GM19372 (cell line): Measurements from ENCODE around the gene NKAIN2.
A peak's percentile ranks its signal among the peaks of the same experiment; 100 is the strongest.

Experiments
- ATAC-seq: cut with Tn5 transposase; IDR thresholded peaks from one replicate; pipeline ENCODE4 v1.9.1; 2021; ENCODE audit warnings: mild to moderate bottlenecking, low read depth, moderate library complexity; ENCODE audit not compliant: unreplicated experiment

Gene NKAIN2

GRCh38 chr6:123803504-123804013 lies at the start of gene NKAIN2:
TSS of gene NKAIN2 (plus strand) at chr6:123803865.
- peak; percentile 24 for ATAC-seq

DNA sequence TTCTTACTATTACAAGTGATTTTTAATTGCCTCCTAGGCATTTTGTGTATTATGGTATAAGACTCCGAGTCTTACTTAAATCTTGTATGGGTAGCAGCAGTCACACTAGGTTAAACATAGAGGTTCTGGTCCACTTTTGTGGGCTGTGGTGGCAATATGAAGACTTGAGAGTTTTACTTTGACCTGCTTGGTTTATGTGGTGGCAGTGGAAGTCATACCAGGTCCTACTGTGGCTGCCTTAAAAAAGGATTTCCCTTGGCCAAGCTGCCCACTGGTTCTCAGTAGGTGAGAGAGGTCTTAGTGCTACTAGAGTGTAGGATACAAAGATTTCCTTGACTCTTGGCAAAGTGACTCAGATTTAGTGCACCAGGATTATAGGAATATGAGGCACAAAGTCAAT lies 44.2 kb upstream of the NKAIN2 start:
- ATAC-seq: no peak

DNA sequence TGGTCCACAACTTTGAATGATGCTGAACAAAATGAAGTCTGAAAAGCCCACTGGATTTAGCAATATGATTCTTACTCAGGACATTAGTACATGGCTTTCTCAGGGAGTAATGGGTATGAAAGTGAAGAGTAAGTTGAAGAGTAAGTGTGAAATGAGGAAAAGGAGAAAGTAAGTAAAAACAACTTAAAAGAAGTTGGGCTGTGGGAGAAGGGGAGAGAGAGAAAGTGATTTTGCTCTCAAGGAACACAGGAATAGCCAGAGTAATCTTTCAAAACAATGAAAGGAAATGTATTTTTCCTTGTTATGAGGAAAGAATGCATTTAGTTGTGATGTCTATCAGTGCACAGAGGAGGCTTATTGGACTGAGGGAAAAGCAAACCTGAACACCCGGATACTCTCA lies 39.8 kb upstream of the NKAIN2 start:
- no peak for ATAC-seq

- ATAC-seq: no peak
Observed at GRCh38 chr6:123764722-123765121, 38.9 kb upstream of the NKAIN2 start.

GRCh38 chr6:123768921-123769320 lies 34.7 kb upstream of the NKAIN2 start:
- no peak for ATAC-seq

DNA sequence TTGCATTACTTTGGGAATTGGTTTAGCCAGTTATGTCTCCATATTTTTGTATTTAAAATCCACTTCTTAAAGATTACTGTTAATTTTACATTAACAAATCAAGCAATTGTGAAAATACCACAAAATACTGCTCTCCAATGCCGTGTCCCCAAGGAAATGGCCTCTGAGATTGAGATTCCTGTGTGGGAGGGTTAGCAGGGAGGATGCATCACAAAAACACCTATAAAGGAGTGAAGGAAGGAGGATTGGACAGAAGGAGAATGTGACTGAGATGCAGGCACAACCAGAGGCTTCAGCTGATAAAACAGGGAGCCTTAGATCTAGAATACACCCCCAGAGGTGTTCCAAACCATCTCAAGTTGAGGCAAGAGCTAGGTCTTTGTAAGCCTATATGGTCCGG lies 34.2 kb upstream of the NKAIN2 start:
- ATAC-seq: no peak

DNA sequence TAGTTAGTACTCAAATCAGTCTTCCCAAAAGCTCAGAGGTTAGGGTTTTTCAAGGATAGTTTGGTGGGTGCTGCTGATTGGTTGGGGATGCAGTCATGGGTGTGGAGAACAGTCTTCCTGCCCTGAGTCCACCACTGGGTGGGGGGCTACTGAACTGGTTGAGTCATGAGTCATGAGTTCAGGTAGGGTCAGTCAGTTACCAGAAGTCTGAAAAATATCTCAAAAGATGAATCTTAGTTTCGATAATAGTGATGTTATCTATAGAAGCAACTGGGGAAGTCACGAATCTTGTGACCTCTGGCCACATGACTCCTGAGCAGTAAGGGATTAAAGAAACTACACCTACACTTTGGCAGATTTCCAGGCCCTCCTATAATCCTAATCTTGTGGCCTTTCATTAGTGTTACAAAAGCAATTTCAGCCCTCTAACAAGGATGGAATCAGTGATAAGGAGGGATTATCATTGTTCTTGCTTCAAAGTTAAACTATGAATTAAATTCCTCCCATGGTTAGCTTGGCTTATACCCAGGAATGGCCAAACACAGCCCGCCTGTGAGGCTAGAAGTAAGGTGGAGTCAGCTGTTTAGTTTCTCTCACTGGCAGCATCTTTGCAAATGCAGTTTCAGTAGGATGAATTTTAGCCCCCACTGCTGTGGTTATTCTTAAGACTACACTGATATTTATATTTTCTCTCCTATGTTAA lies 33.3 kb upstream of the NKAIN2 start:
- ATAC-seq: no peak

DNA sequence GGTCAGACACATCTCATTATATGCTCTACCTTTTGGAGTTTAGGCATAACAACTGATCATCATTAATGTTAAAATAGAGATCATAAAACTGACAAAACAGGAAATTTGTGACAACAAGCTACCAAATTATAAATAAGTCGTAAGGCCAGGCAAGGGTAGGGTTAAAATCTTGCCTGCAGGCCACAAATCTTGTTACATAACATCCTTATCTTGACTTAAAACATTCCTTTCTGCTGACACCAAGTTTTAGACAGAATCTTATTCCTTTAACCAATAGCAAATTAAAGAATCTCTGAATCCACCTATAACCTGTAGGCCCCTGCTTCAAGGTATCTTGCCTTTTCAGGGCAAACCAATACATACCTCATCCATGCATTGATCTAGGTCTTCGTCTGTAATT lies 32.5 kb upstream of the NKAIN2 start:
- no peak for ATAC-seq

DNA sequence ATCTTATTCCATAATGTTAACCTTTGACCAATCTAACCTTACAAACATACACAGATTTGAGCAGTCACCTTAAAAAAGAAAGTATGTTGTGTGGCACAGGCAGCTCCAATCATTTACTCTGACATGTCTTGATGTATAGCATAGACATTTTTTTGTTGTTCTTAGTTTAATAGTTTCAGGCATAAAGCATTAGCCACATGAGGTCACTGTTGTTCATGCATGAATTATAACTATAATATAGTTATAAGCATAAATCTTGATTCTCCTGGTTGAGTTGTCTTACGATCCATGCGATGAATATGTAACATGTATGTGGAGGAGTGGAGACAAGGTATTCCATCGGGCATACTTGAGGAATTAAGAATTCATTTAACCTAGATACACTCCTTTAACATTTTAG lies 26.1 kb upstream of the NKAIN2 start:
- ATAC-seq: no peak

GRCh38 chr6:123780021-123780420 lies 23.6 kb upstream of the NKAIN2 start:
- ATAC-seq: no peak

- ATAC-seq: no peak
Observed at GRCh38 chr6:123784330-123784729, 19.3 kb upstream of the NKAIN2 start.

- ATAC-seq: no peak
Observed at GRCh38 chr6:123785039-123785438, 18.6 kb upstream of the NKAIN2 start.

GRCh38 chr6:123788319-123788718 lies 15.3 kb upstream of the NKAIN2 start:
- ATAC-seq: no peak

- ATAC-seq: no peak
Observed at GRCh38 chr6:123794190-123794589, 9.5 kb upstream of the NKAIN2 start.

DNA sequence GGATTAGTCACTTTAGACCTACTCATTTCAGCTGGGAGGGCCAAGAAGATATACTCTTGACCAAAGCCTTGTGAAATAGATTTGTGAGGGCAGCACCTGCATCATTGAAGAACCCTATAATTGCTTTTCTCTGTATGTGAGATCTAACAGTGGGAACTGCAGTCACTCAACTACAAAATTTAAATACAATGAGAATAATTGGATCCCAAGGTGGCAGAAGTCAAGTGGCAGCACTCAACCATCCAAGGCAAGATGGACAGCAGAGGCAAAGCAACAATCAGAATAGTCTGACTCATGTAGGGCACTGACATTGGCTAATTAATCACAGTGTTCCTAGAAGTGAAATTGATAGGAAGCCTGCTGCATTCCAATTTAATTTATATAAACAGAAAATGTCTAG lies 8.9 kb upstream of the NKAIN2 start:
- ATAC-seq: no peak

DNA sequence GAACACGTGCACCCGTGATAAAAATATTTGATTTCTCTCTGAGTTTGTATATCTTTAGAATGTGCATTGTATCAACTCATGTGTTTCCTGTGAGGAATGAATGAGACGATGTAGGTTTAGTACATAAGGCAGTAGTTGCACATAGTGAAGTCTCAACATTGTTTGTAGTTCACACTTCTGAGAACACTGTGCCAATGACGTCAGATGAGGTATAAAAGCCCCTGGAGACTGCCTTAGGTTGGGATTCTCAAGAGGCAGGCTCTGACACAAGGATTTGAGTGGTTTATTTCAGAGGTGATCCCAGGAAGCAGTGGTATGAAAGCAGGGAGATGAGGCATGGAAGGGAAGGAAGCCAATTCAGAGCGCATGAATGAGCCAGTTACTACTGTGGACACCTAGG lies 2.6 kb upstream of the NKAIN2 start:
- ATAC-seq: no peak

DNA sequence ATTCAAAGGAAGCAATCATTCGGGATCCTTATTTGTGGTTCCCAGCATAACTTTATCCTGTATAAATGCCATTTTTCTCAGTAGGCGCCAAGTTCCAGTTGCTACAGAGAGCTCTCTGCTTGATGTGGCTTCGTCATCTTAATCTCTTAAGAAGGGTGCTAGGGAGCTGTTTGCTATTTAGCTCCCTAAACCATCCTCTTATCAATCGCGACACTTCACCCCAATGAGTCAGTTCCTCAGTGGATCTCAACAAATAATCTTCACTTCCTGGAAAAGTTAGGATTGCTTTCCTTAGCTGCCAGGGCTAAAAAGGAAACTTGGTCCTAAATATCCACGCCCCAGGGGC lies 1.3 kb upstream of the NKAIN2 start:
- peak; percentile 4 for ATAC-seq

DNA sequence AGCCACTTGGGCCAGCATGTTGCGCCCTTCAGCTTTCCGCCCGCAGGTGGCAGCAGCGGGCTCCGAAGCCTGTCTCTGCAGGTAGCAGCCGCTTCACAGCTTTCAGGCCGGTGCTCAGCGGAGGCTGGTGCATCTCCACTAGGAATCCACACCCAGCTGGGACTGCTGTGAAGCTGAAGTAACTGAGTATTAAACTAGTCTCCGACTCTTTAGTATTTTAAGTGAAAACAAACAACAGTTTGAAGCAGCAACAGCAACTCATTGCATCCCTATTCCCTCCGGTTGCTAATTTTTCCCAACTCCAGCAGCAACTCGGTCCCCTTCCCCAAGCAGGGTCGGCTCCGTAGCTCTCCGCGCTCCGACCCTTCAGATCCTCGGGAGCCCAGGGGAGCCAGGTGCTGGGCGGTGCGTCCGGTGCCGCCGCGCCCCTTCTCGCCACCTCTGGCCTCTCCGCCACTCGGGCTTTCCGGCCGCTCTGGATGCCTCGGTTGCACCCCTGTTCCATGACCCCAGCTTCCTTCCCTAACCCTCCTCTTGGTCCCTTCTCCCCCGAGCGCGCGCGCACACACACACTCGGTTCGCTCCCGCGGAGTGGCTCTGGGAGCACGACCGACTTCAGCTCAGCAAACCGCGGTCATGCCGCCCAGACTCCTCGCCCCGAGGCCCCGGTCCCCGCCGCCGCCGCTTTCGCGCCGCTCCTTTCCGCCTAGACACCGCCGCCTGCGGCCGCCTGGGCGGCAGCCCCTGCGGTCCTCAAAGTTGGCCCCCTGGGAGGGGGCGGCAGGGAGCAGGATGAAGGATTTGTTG lies 765 bp upstream of the NKAIN2 start:
- ATAC-seq: peak; percentile 96

DNA sequence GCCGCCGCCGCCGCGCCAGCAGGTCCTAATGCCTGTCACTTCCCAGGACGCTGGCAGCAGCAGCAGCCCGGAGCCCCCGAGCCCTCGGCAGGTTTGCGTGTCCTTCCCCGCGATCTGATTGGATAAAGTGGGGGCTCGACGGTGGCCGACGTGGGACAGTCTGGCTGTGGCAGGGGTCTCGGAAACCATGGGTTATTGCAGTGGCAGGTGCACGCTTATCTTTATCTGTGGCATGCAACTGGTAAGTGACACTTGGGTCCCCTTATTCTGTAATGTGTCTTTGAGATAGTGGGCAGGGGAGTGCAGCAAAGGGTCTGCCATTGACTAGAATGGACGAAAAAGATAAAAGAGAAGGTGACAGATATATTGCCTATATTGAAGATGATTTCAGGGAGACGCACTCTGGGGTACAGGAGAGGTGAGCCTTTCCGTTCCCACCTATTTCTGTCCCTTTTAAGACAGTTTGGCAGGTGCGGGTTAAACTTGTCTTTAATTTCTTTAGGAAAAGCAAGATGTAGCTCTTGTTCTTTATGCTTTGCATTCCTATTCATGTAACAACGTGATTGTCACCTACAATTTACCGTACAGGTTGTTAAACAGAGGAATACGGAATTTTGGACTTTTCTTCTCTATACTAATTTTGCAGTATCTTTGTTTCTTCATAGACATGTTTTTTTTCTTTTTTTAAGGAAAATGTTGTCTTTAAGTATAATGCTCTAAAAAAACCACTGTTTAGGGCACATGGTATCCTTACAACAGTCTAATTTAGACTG lies 535 bp downstream of the NKAIN2 start:
- no peak for ATAC-seq

GRCh38 chr6:123804787-123805540 lies 1.3 kb downstream of the NKAIN2 start:
- ATAC-seq: no peak

DNA sequence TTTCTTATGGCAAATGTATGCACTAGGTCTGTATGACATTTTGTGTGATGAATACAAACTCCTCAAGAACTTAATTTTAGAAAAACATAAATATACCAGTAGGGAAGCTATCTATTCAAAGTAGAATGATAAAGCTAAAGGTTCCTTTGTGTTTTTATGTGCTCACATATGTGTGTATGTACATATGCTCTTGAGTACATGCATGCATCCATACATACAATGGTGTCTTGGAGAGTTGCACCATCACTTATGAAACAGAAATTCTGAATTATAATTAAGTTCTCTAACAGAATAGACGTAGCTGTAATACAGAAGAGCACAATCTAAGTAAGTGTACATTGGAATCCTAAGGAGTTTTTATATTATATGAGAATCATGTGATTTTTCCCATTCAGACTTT lies 2.3 kb downstream of the NKAIN2 start:
- no peak for ATAC-seq
